Activated T-cell treated with anti-CD3 and anti-CD28 coated beads, Interleukin-2, amount 50 U/mL, for 72 hours (primary cell): ENCODE data around the gene APP. TPM values are rescaled to one million over a fixed set of nuclear protein-coding genes. Genes with fewer than 3 reads are reported as not detected.

ENCODE experiments used
- ATAC-seq, 2 donors: fragments of 150-1000 bp; cut with Tn5 transposase; replicated peaks in 1 of 2; 2 replicates each; pipeline ENCODE4 v1.10.0; 2021; ENCODE audit warnings: moderate library complexity in 2 of 2, mild to moderate bottlenecking in 1 of 2
- DNase-seq, 2 donors: peaks; one replicate each; pipeline ENCODE4 v3.0.0; 2021 to 2022; ENCODE audit warnings: mixed read lengths in 1 of 2
- H3K27ac Mint-ChIP-seq: one replicate; pipeline ENCODE4 v1.8.0; 2022; ENCODE audit warnings: mild to moderate bottlenecking, moderate library complexity, mixed read lengths
- H3K27me3 Mint-ChIP-seq: one replicate; pipeline ENCODE4 v1.8.0; 2022; ENCODE audit warnings: low read depth, mixed read lengths
- H3K36me3 Mint-ChIP-seq, 2 donors: one replicate each; pipeline ENCODE4 v1.8.0; 2022; ENCODE audit warnings: mixed read lengths in 2 of 2, mild to moderate bottlenecking in 1 of 2; ENCODE audit not compliant: insufficient read depth in 2 of 2
- H3K4me1 Mint-ChIP-seq: one replicate; pipeline ENCODE4 v1.8.0; 2022; ENCODE audit warnings: low read depth, mixed read lengths
- H3K4me3 Mint-ChIP-seq, 2 donors: one replicate each; pipeline ENCODE4 v1.8.0; 2022; ENCODE audit warnings: mild to moderate bottlenecking in 2 of 2, mixed read lengths in 2 of 2, moderate library complexity in 2 of 2
- H3K9me3 Mint-ChIP-seq, 2 donors: one replicate each; pipeline ENCODE4 v1.8.0; 2022; ENCODE audit warnings: mixed read lengths in 2 of 2
- total RNA-seq, 2 donors: library from RNA; stranded (reverse); gene quantifications; one replicate each; pipeline ENCODE4 v1.2.3, GENCODE V29; 2022

The APP gene
- total RNA-seq, 2 donors from 2014 or later, result 37.2 to 45.0 TPM

DNA sequence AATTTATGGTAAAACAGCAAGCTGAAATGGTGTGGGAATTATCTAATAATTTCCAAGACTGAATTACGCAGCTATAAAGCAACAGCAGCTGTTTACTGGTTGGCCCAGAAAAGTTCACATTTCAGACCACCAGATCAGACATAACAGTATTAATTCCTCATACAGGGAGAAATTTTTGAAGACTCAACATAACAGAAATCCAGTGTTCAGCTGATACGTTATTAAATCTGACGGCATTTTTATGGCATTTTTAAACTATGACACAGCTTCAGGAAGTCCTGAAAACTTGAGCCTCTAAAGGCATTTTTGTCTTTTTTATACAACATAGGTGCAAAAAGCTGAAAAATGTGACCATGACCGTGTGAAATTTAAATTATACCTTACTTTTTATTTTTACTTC is 91.2 kb downstream of the APP start:
- Mint-ChIP-seq H3K4me1 (no peaks in the 10 kb centered on the region), H3K36me3 (peaks cover 0 to under 1% of the 10 kb centered on the region in 2 donors), H3K27ac (no peak overlapping the region), H3K27me3 (no peaks in the 10 kb centered on the region), H3K4me3 (no peak overlapping the region), H3K9me3 (no peaks in the 10 kb centered on the region)
- DNase-seq (no peak), ATAC-seq (no peak)

GRCh38 chr21:26077521-26077920 is 93.0 kb downstream of the APP start:
- H3K27me3 Mint-ChIP-seq, result no peaks in the 10 kb centered on the region
- no peak for DNase-seq
- H3K36me3 Mint-ChIP-seq, result no peaks in the 10 kb centered on the region
- H3K4me1 Mint-ChIP-seq, result no peaks in the 10 kb centered on the region
- H3K27ac Mint-ChIP-seq, result no peak overlapping the region
- H3K9me3 Mint-ChIP-seq, result no peaks in the 10 kb centered on the region
- ATAC-seq, result no peak
- no peak overlapping the region for H3K4me3 Mint-ChIP-seq

DNA sequence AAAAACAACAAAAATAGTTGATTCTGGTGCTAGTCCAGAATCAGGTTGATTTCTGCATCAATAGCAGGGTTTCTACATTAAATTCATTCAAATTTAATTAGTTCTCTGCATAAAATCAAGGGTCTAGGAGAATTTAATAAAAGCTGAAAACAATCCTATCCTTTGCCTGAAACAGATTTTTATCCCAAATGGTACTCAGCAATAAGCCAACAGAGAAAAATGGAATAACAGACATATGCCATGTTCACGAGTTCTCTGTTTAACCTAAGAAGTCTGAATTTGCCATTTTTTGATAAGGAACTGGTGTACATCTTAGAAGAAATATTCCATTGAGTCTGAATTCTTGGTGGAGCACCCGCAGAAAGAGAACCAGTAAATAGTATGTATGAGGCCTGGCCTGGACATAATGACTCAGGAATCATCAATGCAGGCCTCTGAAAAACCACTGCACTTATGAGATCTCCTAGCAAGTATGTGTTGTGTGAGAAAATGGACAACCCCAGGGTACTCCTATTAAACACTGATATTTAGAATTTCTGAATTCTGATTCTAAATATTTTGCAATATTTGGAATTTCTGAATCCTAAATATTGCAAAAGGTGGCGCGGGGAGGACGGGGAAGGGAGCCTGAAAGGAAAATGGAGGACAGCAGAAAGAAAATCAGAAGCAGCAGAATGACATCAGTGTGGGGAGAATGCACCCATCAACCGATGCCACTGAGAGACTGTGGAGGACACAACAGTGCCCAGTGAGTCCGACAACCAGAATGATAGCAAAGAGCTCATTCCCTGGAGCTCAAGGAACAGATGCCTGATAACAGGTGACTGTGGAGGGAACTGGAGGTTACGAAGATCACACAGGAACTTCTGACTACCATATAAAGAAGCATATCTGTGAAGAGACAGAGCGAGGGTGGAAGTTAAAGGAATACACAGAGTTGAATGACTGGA is 97.6 kb downstream of the APP start:
- Mint-ChIP-seq H3K4me1 (peaks cover 39% of the 10 kb centered on the region), H3K4me3 (no peak overlapping the region), H3K36me3 (no peaks in the 10 kb centered on the region), H3K27ac (no peak overlapping the region), H3K27me3 (no peaks in the 10 kb centered on the region), H3K9me3 (no peaks in the 10 kb centered on the region)
- ATAC-seq (no peak), DNase-seq (no peak)

DNA sequence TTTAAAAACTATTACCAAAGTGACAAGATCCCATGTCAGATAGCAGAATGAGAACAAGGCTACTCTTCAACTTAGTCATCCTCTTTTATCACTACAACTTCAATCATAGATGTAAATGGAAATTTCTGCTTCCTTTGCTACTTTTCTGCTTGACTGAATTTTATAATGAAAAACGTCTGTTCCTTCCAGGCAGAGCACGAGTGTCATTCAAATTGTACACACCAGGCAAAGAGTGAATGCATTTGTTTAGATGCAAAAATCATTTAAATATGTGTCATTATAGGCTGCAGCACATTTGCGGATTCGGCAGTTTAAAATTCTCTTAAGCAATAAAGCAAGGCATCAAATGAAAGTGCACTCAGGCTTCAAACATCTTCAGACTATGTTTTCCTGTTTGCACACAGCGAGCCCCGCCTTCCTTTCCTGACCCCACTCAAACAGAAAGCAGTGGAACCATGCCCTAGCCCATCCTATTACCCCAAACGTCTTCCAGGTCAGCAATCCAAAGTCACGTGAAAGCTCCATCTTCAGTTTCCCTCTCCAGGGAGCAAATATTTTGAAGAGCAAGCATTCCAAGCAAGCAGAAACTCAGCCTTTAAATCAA is 99.6 kb downstream of the APP start:
- Mint-ChIP-seq H3K36me3 (no peaks in the 10 kb centered on the region), H3K27ac (peak overlapping the region; percentile 39), H3K9me3 (no peaks in the 10 kb centered on the region), H3K4me3 (peak overlapping the region; percentile 73 to 82), H3K4me1 (peaks cover 45% of the 10 kb centered on the region), H3K27me3 (no peaks in the 10 kb centered on the region)
- DNase-seq (peak; percentile 7 to 17), ATAC-seq (peak; percentile 62 to 72)

DNA sequence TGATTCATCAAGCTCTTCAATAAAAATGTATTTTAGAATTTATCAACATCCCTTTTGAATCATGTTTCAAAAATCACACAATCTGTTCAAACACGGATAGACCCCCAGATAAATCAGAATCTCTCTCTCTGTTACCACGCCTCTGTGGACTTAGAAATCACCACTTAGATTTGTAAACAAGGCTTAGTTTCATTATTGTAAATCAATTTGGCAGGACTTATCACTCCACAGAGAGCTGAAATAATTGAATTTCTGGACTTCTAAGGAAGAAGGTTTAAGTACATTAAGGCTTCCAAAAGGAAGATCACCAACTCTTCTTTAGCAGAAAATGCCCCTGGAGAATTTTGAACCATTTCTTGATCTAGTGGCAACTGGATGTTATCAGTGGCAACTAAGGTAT is 100.4 kb downstream of the APP start:
- peak overlapping the region; percentile 39 for H3K27ac Mint-ChIP-seq

DNA sequence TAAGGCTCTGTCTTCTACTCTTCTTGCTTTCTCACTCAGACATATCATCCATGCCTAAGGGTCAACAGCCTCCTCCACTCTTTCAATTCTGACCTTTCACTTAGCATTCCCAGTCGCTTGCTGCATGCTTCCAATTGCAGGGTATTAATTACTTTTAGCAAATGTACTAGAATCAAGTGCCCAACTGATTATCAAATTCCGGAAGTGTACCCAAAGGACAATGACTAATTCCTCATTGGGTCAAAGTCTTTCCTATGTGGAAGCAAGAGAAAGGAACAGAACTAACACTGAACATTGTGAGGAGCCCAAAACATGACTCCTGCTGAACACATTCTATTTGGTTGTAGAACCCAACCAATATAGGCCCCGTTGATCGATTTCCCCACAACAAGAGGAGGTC is 101.8 kb downstream of the APP start:
- peaks cover 45% of the 10 kb centered on the region for H3K4me1 Mint-ChIP-seq
- H3K36me3 Mint-ChIP-seq, result no peaks in the 10 kb centered on the region
- peak overlapping the region; percentile 11 to 41 for H3K4me3 Mint-ChIP-seq
- no peak for DNase-seq
- H3K27me3 Mint-ChIP-seq, result no peaks in the 10 kb centered on the region
- peak overlapping the region; percentile 69 for H3K27ac Mint-ChIP-seq
- ATAC-seq, result no peak
- H3K9me3 Mint-ChIP-seq, result no peaks in the 10 kb centered on the region

More for the DNA sequence above, 100.4 kb downstream of the APP start:
- Mint-ChIP-seq H3K36me3 (no peaks in the 10 kb centered on the region), H3K9me3 (no peaks in the 10 kb centered on the region), H3K4me3 (peak overlapping the region; percentile 73 to 82), H3K4me1 (peaks cover 45% of the 10 kb centered on the region), H3K27me3 (no peaks in the 10 kb centered on the region)
- no peak for ATAC-seq
- DNase-seq, result no peak

GRCh38 chr21:26067836-26068594 is 102.6 kb downstream of the APP start:
- Mint-ChIP-seq H3K27me3 (no peaks in the 10 kb centered on the region), H3K36me3 (no peaks in the 10 kb centered on the region), H3K4me3 (peak overlapping the region; percentile 41 to 54), H3K4me1 (peaks cover 45% of the 10 kb centered on the region), H3K9me3 (no peaks in the 10 kb centered on the region), H3K27ac (peak overlapping the region; percentile 75)
- DNase-seq (no peak), ATAC-seq (peak in 1 of 2 donors; percentile 25)

DNA sequence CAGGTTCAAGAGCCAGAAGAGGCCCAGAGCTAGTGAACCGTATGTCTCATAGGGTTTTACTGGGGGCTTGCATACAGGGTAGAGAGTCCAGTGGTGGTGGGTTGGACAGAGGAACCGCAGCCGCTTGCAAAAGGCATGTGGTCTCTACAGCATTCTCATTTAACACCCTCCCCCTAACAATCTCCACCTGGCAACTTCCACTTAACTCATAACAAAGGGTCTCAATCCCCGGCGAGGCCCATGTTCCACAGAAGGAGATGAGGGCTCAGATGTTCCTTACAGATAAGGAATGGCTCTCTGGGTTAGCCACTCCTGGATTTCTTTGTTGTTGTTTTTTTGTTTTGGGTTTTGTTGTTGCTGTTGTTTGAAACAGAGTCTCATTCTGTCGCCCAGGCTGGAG is 106.1 kb downstream of the APP start:
- H3K36me3 Mint-ChIP-seq, result no peaks in the 10 kb centered on the region
- DNase-seq (no peak), ATAC-seq (no peak)
- H3K27ac Mint-ChIP-seq, result no peak overlapping the region
- no peak overlapping the region for H3K4me3 Mint-ChIP-seq
- H3K4me1 Mint-ChIP-seq, result peaks cover 22% of the 10 kb centered on the region
- no peaks in the 10 kb centered on the region for H3K27me3 Mint-ChIP-seq
- no peaks in the 10 kb centered on the region for H3K9me3 Mint-ChIP-seq

DNA sequence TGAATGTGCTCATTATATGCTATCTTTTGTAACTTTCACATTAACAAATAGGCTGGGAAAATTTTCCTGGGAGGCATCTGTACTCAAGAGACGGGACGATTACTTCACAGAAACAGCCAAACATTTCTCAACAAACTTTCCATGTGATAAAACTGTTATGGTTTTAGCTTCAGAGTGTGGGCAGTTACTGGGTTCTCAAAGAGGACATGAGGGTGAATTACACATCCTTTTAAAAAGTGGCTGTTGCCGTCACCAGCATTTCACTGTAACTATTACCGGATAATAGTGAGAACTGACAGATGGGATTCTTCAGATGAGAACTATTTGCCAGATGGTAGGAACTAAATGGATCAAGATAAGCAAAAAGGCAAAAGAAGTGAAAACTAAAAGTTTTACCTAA is 109.1 kb downstream of the APP start:
- ATAC-seq, result no peak
- Mint-ChIP-seq H3K27ac (no peak overlapping the region), H3K9me3 (no peaks in the 10 kb centered on the region), H3K27me3 (no peaks in the 10 kb centered on the region), H3K36me3 (no peaks in the 10 kb centered on the region), H3K4me3 (no peak overlapping the region), H3K4me1 (peaks cover 5% of the 10 kb centered on the region)
- no peak for DNase-seq

DNA sequence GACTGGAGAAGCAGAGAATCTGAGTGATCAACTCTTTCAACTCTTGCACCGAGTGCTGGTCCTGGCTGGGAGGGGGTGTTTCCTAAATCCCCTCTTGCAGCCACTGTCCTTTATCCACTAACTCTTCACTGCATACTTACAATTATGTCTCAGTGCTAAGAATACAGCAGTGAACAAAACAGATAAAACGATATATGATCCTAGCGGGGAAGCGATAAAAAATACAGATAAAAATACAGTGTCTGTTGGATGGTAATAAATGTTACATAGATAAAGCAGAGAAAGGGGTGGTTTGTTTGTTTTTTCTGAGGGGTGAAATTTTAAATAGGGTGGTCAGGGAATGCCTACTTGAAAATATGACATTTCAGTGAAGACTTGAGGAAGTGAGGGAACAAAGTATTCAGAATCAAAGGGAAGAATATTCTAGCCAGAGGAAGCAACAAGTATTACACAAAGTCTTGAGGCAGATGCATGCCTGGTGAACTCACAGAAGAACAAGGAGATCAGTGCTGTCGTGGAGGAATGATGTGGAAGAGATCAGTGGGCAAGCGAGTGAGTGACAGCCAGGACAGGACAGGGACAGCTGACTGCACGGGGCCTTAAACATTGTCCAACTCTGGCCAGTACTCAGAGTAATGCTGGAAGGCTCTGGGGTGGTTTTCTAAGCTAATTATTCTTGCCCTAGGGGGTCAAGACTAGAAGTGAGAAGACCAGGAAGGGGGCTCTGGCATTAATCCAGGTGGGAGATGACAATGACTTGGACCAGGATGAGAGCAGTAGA is 110.0 kb downstream of the APP start:
- Mint-ChIP-seq H3K27ac (no peak overlapping the region), H3K27me3 (no peaks in the 10 kb centered on the region)

DNA sequence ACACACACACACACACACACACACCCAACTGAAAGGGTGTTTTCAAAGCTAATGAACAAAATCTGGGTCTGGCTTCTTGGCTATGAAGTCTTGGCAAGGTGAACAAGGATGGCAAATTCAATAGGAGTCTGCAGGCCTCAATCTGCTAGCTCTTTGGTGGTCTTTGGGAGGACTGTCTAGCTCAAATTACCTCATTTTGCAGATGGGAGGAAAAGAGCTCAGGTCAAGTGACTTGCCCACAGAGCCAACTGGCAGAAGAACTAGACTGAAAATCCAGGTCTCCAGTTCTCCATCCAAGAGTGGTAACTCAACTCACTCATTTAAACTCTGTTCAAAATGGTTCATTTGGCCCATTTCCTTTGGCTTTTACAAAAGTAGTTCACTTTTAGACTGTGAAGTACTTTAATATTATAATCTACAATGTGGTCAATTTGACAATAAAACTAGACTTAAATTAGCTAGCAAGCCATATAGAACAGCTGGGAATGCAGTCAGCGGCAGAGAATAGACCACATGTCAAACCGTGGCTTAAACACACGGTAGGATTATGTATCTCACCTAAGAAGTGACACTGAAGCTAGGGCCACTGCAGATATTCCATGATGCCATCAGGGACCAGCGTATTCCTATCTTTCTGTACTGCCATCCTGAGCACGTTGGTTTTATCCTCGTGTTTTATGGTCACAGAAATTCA is 112.9 kb downstream of the APP start:
- Mint-ChIP-seq H3K4me3 (no peak overlapping the region), H3K9me3 (no peaks in the 10 kb centered on the region), H3K27ac (no peak overlapping the region), H3K36me3 (no peaks in the 10 kb centered on the region), H3K27me3 (no peaks in the 10 kb centered on the region), H3K4me1 (peaks cover 5% of the 10 kb centered on the region)
- ATAC-seq, result no peak
- no peak for DNase-seq

More for the DNA sequence above, 110.0 kb downstream of the APP start:
- H3K4me1 Mint-ChIP-seq, result peaks cover 5% of the 10 kb centered on the region
- no peaks in the 10 kb centered on the region for H3K9me3 Mint-ChIP-seq
- no peak overlapping the region for H3K4me3 Mint-ChIP-seq
- DNase-seq, result no peak
- H3K36me3 Mint-ChIP-seq, result no peaks in the 10 kb centered on the region
- ATAC-seq, result no peak

GRCh38 chr21:26055841-26056264 is 114.7 kb downstream of the APP start:
- H3K36me3 Mint-ChIP-seq, result no peaks in the 10 kb centered on the region
- no peak for ATAC-seq
- no peak overlapping the region for H3K27ac Mint-ChIP-seq

More at GRCh38 chr21:26055841-26056264, 114.7 kb downstream of the APP start:
- H3K9me3 Mint-ChIP-seq, result no peaks in the 10 kb centered on the region
- H3K27me3 Mint-ChIP-seq, result no peaks in the 10 kb centered on the region
- DNase-seq, result no peak
- H3K4me1 Mint-ChIP-seq, result peaks cover 5% of the 10 kb centered on the region
- H3K4me3 Mint-ChIP-seq, result no peak overlapping the region
